Muscle of leg (tissue), 11 donors: ENCODE data around the gene CDK9. TPM values are rescaled to one million over a fixed set of nuclear protein-coding genes. Genes with fewer than 3 reads are reported as not detected.
"Not testable (repeated sequence)": the region's sequence is repeated elsewhere in the genome, so short reads cannot be mapped to it uniquely, and the experiment has no call there.

ENCODE experiments used
- DNase-seq: peaks from one replicate; pipeline ENCODE4 v3.0.0; 2013
- H3K27ac ChIP-seq: one replicate; pipeline ENCODE4 v1.5.1; 2013; ENCODE audit warnings: mild to moderate bottlenecking, low read length, control low read depth
- H3K27me3 ChIP-seq: one replicate; pipeline ENCODE4 v1.6.1; 2013; ENCODE audit warnings: low read length; ENCODE audit not compliant: control insufficient read depth, insufficient read depth
- H3K36me3 ChIP-seq: one replicate; pipeline ENCODE4 v1.6.1; 2013; ENCODE audit warnings: low read length; ENCODE audit not compliant: control insufficient read depth, insufficient read depth
- H3K4me1 ChIP-seq: one replicate; pipeline ENCODE4 v1.6.1; 2013; ENCODE audit warnings: low read length; ENCODE audit not compliant: control insufficient read depth, insufficient read depth
- H3K4me3 ChIP-seq: one replicate; pipeline ENCODE4 v1.5.1; 2013; ENCODE audit warnings: low read length, control low read depth
- H3K9me3 ChIP-seq: replicated peaks from 2 replicates; pipeline ENCODE4 v1.6.1; 2013; ENCODE audit warnings: low read depth, low read length; ENCODE audit not compliant: control insufficient read depth
- WGBS: methylation state at CpG from one replicate; pipeline ENCODE4 v1.1.5; 2013; ENCODE audit warnings: missing lambda C conversion rate; ENCODE audit not compliant: insufficient coverage; 5-methylcytosine and 5-hydroxymethylcytosine counted together
- polyA plus RNA-seq, 8 donors: library from polyadenylated mRNA; unstranded; fragments of 120-200 nt; gene quantifications; one replicate each; pipeline versions ENCODE4 v1.2.1 to v1.2.3, GENCODE V29; 2013; ENCODE audit warnings: inconsistent platforms in 1 of 8, low replicate concordance in 1 of 8; ENCODE audit not compliant: insufficient read length in 8 of 8, insufficient read depth in 1 of 8
- total RNA-seq: library from RNA; stranded (reverse); fragments of 120-200 nt; gene quantifications from one replicate; pipeline ENCODE4 v1.2.4, GENCODE V29; 2013

Gene CDK9
- total and polyA plus RNA-seq, 9 donors = 28.4 to 60.5 (median 51.0) TPM

GRCh38 chr9:127836561-127836960 is 50.7 kb downstream of the CDK9 start:
- not testable (repeated sequence) for H3K4me3 ChIP-seq, H3K9me3 ChIP-seq, H3K27me3 ChIP-seq, DNase-seq
- peaks cover 53% of the 10 kb centered on the region for H3K4me1 ChIP-seq
- peaks cover 11% of the 10 kb centered on the region for H3K36me3 ChIP-seq
- peak overlapping the region; percentile 88 for H3K27ac ChIP-seq
- 69% methylated on average over 3 of the region's 3 CpGs for WGBS

GRCh38 chr9:127837346-127837745 is 51.5 kb downstream of the CDK9 start:
- H3K27ac ChIP-seq = no peak overlapping the region
- H3K4me3 ChIP-seq = no peak overlapping the region
- 56% methylated on average over 4 of the region's 4 CpGs for WGBS
- peaks cover 16% of the 10 kb centered on the region for H3K36me3 ChIP-seq
- peaks cover 53% of the 10 kb centered on the region for H3K4me1 ChIP-seq
- peak; percentile 19 for DNase-seq
- no peaks in the 10 kb centered on the region for H3K9me3 ChIP-seq
- no peaks in the 10 kb centered on the region for H3K27me3 ChIP-seq

GRCh38 chr9:127838375-127839078 is 52.7 kb downstream of the CDK9 start:
- no peak overlapping the region for H3K4me3 ChIP-seq
- peaks cover 21% of the 10 kb centered on the region for H3K36me3 ChIP-seq
- peaks cover 53% of the 10 kb centered on the region for H3K4me1 ChIP-seq
- peak overlapping the region; percentile 83 for H3K27ac ChIP-seq
- no peaks in the 10 kb centered on the region for H3K27me3 ChIP-seq
- no peaks in the 10 kb centered on the region for H3K9me3 ChIP-seq
- 21% methylated on average over 10 of the region's 18 CpGs for WGBS
- DNase-seq = peak; percentile 71

Other genes starting within 250 kb of the CDK9 start
- gene STXBP1, start 173.8 kb upstream of the CDK9 start, total RNA-seq = 5.3 TPM
- gene STXBP1, start 173.8 kb upstream of the CDK9 start, polyA plus RNA-seq = 10 to 100 TPM; 11.9 to 19.5 (median 13.4) TPM
- gene CFAP157, start 79.0 kb upstream of the CDK9 start, total RNA-seq = not detected
- gene CFAP157, start 79.0 kb upstream of the CDK9 start, polyA plus RNA-seq = 1 to 10 TPM in 6 of 8 donors, under 1 TPM in 2; 0.84 to 2.4 (median 1.3) TPM
- gene PTRH1, start 70.4 kb upstream of the CDK9 start, total RNA-seq = 9.4 TPM
- 10 to 100 TPM in 1 of 8 donors, 1 to 10 TPM in 7; 7.5 to 11.1 (median 9.1) TPM for gene PTRH1, start 70.4 kb upstream of the CDK9 start, polyA plus RNA-seq
- gene TTC16, start 70.0 kb upstream of the CDK9 start, total RNA-seq = not detected
- under 1 TPM in 5 of 8 donors, not detected in 3; 0.02 to 0.08 (median 0.07) TPM for gene TTC16, start 70.0 kb upstream of the CDK9 start, polyA plus RNA-seq
- 3.7 TPM for gene TOR2A, start 50.7 kb upstream of the CDK9 start, total RNA-seq
- gene TOR2A, start 50.7 kb upstream of the CDK9 start, polyA plus RNA-seq = 10 to 100 TPM in 2 of 8 donors, 1 to 10 TPM in 6; 8.7 to 10.0 (median 9.2) TPM
- 12.4 TPM for gene SH2D3C, start 7.4 kb upstream of the CDK9 start, total RNA-seq
- gene SH2D3C, start 7.4 kb upstream of the CDK9 start, polyA plus RNA-seq = 10 to 100 TPM; 17.2 to 22.5 (median 20.2) TPM
- 34.7 TPM for gene FPGS, start 16.8 kb downstream of the CDK9 start, total RNA-seq
- 10 to 100 TPM; 38.6 to 52.4 (median 45.1) TPM for gene FPGS, start 16.8 kb downstream of the CDK9 start, polyA plus RNA-seq
- 9.3 TPM for gene ENG, start 68.6 kb downstream of the CDK9 start, total RNA-seq
- gene ENG, start 68.6 kb downstream of the CDK9 start, polyA plus RNA-seq = 10 to 100 TPM; 53.3 to 77.3 (median 61.4) TPM
- 921 TPM for gene AK1, start 91.6 kb downstream of the CDK9 start, total RNA-seq
- 1,000 to 10,000 TPM in 5 of 8 donors, 100 to 1,000 TPM in 3; 579 to 1,396 (median 1,101) TPM for gene AK1, start 91.6 kb downstream of the CDK9 start, polyA plus RNA-seq
- gene ST6GALNAC6, start 113.6 kb downstream of the CDK9 start, total RNA-seq = 44.9 TPM
- 10 to 100 TPM; 35.9 to 60.6 (median 49.0) TPM for gene ST6GALNAC6, start 113.6 kb downstream of the CDK9 start, polyA plus RNA-seq
- gene ST6GALNAC4, start 131.0 kb downstream of the CDK9 start, total RNA-seq = 21.0 TPM
- gene ST6GALNAC4, start 131.0 kb downstream of the CDK9 start, polyA plus RNA-seq = 10 to 100 TPM; 23.2 to 41.0 (median 31.2) TPM
- gene PIP5KL1, start 144.7 kb downstream of the CDK9 start, total RNA-seq = 0.49 TPM
- gene PIP5KL1, start 144.7 kb downstream of the CDK9 start, polyA plus RNA-seq = 1 to 10 TPM in 7 of 8 donors, under 1 TPM in 1; 0.42 to 3.5 (median 2.3) TPM
- 16.7 TPM for gene DPM2, start 151.8 kb downstream of the CDK9 start, total RNA-seq
- 10 to 100 TPM; 20.0 to 26.8 (median 23.6) TPM for gene DPM2, start 151.8 kb downstream of the CDK9 start, polyA plus RNA-seq
- 5.1 TPM for gene EEIG1, start 195.0 kb downstream of the CDK9 start, total RNA-seq
- gene EEIG1, start 195.0 kb downstream of the CDK9 start, polyA plus RNA-seq = 10 to 100 TPM; 12.3 to 23.5 (median 16.3) TPM